Activated naive CD8-positive, alpha-beta T cell treated with anti-CD3 and anti-CD28 coated beads, Interleukin-2, amount 50 U/mL, for 16 hours (primary cell): Measurements from ENCODE around the gene EHMT2.
A peak's percentile ranks its signal among the peaks of the same experiment; 100 is the strongest.
"Not testable (repeated sequence)": the region's sequence is repeated elsewhere in the genome, so short reads cannot be mapped to it uniquely, and the experiment has no call there.

Experiments used
- DNase-seq: peaks from one replicate; pipeline ENCODE4 v3.0.0-alpha.2; 2020; ENCODE audit warnings: low read depth, low spot score

The EHMT2 gene

GRCh38 chr6:31897612-31898382 lies at the start of gene EHMT2:
TSS of gene EHMT2 (minus strand) at chr6:31897698. CDS start at chr6:31897677, 21 bp downstream.
- peak; percentile 69 for DNase-seq

GRCh38 chr6:31947070-31947675 lies 49.7 kb upstream of the EHMT2 start:
- DNase-seq = no peak

DNA sequence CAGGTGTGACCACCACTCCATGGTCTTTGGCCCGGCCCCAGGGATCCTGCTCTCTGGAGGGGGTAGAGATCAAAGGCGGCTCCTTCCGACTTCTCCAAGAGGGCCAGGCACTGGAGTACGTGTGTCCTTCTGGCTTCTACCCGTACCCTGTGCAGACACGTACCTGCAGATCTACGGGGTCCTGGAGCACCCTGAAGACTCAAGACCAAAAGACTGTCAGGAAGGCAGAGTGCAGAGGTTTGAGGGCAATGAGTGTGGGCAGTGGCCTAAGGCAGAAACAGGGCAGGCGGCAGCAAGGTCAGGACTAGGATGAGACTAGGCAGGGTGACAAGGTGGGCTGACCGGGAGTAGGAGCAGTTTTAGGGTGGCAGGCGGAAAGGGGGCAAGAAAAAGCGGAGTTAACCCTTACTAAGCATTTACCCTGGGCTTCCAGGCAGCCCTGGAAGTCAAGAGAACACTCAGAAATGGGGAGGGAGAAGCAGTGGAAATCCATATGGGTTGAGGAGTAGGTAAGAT lies 48.9 kb upstream of the EHMT2 start:
- no peak for DNase-seq

GRCh38 chr6:31945507-31946369 lies 48.2 kb upstream of the EHMT2 start, which contains the start of gene CFB:
TSS of gene CFB (plus strand) at chr6:31946095. CDS start at chr6:31946222, 127 bp downstream.
- no peak for DNase-seq

DNA sequence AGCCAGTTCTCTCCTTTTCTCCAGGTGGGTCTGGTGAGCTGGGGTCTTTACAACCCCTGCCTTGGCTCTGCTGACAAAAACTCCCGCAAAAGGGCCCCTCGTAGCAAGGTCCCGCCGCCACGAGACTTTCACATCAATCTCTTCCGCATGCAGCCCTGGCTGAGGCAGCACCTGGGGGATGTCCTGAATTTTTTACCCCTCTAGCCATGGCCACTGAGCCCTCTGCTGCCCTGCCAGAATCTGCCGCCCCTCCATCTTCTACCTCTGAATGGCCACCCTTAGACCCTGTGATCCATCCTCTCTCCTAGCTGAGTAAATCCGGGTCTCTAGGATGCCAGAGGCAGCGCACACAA lies 47.6 kb upstream of the EHMT2 start:
- DNase-seq = no peak

GRCh38 chr6:31943742-31944141 lies 46.2 kb upstream of the EHMT2 start:
- no peak for DNase-seq

- DNase-seq = no peak
Observed at GRCh38 chr6:31940256-31940664, 42.8 kb upstream of the EHMT2 start.

GRCh38 chr6:31935823-31936222 lies 38.3 kb upstream of the EHMT2 start:
- no peak for DNase-seq

GRCh38 chr6:31935021-31935420 lies 37.5 kb upstream of the EHMT2 start:
- no peak for DNase-seq

DNA sequence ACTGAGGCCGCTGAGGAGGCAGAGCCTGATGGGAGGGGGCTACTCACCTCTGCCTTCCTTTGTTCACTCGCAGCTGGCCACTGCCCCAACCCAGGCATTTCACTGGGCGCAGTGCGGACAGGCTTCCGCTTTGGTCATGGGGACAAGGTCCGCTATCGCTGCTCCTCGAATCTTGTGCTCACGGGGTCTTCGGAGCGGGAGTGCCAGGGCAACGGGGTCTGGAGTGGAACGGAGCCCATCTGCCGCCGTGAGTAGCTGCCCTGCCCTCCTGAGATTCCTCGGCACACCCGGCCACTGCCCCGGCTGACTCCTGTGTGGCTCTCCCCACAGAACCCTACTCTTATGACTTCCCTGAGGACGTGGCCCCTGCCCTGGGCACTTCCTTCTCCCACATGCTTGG lies 36.0 kb upstream of the EHMT2 start:
- DNase-seq = no peak

GRCh38 chr6:31932137-31932536 lies 34.6 kb upstream of the EHMT2 start:
- not testable (repeated sequence) for DNase-seq

- DNase-seq = no peak
Observed at GRCh38 chr6:31930962-31931361, 33.5 kb upstream of the EHMT2 start.

- DNase-seq = no peak
Observed at GRCh38 chr6:31928672-31928939, 31.1 kb upstream of the EHMT2 start.

DNA sequence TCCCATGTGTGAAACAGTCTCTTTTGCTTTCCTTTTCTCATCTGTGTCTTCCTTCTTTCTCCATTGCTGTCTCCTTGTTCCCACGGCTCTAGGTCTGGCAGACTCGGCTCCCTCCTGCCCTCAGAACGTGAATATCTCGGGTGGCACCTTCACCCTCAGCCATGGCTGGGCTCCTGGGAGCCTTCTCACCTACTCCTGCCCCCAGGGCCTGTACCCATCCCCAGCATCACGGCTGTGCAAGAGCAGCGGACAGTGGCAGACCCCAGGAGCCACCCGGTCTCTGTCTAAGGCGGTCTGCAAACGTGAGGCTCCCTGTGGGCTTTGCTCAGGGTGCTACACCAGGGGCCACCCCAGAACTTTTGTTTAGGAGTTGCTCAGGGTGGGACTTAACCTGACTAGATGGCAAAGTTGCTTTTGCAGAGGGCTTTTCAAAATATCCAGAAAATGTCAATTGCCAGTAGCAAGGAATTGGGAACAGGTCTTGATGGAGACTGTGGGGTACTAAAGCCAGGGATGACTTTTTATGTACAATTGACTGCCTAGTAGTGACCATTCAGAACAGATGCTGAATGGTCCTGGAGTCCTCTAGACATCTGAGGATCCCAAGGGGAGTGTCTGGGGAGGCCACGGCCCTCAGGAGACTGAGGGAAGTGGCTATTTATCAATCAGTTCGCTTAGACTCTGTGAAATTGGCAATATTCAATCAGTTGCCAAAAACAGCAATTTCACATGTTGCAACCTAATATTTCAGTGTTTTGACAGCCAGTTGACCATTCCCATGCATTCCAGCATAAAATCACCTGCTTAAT lies 30.6 kb upstream of the EHMT2 start:
- no peak for DNase-seq

DNA sequence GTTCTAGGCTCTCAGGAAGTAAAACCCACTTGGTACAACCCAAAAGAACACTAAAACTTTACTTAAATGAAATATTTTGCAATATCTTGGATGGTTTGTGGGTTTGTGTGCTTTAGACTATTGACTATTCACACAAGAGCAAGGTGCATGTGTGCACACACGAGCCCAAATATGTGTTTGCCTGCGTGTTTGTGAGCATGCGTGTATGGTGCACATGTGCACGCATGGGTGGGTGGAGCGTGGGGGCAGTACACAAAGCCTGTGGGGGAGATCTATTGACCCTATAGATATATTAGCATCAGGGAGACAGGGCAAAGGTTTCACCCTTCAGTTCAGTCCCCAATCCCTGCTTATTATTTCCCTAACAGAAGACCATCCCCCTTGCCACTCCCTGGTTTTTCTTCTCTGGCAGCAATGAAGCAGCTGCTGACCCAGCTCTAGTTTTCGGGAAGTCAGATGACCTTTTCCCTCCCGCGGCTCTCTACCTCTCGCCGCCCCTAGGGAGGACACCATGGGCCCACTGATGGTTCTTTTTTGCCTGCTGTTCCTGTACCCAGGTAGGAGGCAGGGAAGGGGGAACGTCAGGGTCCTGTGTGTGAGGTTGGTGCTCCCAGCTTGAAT lies 29.9 kb upstream of the EHMT2 start, which contains the start of gene C2:
C2 (plus strand) TSS at position 476 of the 621 bp plus-strand sequence; CDS start at position 512, 36 bp downstream.
- no peak for DNase-seq

DNA sequence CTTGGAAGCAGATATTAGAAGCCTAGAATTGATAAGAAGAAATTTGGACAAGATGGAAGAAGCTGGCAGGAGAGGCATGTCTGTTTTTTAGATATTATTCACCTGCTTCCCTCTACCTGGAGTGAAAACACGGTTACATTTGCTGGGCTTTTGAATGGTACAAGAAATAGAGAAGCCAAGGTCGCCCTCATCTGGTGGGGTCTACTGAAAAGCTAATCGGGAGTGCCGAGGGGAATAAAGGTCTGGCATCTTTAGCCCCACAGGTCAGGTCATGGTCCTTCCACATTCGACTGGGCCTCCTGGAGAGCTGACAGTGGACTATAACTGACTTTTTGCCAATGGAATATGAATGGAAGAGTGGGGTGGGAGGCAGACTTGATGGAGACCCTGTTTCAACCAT lies 25.4 kb upstream of the EHMT2 start:
- DNase-seq = no peak

- DNase-seq = no peak
Observed at GRCh38 chr6:31920811-31921210, 23.3 kb upstream of the EHMT2 start.

- DNase-seq = no peak
Observed at GRCh38 chr6:31919624-31920303, 22.3 kb upstream of the EHMT2 start.

DNA sequence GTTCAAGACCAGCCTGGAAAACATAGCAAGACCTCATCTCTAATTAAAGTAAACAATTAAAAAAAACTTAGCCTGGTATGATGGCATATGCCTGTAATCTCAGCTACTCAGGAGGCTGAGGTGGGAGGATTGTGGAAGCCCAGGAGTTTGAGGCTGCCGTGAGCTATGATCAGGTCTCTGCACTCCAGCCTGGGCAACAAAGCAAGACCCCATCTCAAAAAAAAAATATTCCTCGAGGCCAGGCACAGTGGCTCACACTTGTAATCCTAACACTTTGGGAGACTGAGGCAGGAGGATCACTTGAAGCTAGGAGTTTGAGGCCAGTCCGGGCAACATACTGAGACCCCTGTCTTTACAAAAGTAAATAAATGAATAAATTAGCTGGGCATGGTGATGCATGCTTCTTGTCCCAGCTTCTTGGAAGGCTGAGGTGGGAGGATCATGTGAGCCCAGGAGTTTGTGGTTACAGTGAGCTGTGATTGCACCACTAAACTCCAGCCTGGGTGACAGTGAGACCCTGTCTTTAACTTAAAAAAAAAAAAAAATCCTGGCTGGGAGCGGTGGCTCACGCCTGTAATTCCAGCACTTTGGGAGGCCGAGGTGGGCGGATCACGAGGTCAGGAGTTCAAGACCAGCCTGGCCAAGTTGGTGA lies 20.7 kb upstream of the EHMT2 start:
- DNase-seq = no peak

DNA sequence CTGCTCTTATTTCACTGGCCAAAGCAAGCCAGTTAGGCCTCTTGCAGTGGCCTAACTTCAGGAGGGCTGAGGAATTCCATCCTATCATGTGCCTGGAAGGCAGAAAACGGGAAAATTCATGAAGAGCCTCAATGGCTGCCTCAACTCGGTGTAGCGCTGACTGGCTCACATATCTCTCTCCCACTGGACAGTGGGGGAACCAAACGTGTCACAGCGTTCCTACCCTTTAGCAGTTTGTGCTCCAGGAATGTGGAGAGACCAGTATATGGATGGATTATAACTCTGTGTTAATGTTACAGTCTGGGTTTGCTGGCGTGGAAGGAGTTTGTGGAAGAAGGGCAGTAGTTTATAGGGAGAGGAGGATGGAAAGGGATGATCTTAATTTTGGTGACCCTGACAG lies 18.3 kb upstream of the EHMT2 start:
- no peak for DNase-seq
